Suprapubic skin (tissue), 4 donors: ENCODE data around the gene PSMD3. TPM values are rescaled to one million over a fixed set of nuclear protein-coding genes. Genes with fewer than 3 reads are reported as not detected.

Source experiments
- DNase-seq, 2 donors: peaks; one replicate each; pipeline ENCODE4 v3.0.0-alpha.2; 2019; ENCODE audit warnings: low spot score in 2 of 2
- H3K27ac ChIP-seq: fragments of 200-600 bp; sonication (generic); one replicate; pipeline ENCODE4 v1.5.1; 2019
- H3K27me3 ChIP-seq: fragments of 200-600 bp; sonication (generic); one replicate; pipeline ENCODE4 v1.5.1; 2019
- H3K36me3 ChIP-seq: fragments of 200-600 bp; sonication (generic); one replicate; pipeline ENCODE4 v1.5.1; 2019
- H3K4me1 ChIP-seq: fragments of 200-600 bp; sonication (generic); one replicate; pipeline ENCODE4 v1.5.1; 2019
- H3K4me3 ChIP-seq: fragments of 200-600 bp; sonication (generic); one replicate; pipeline ENCODE4 v1.5.1; 2019; ENCODE audit warnings: mild to moderate bottlenecking
- H3K9me3 ChIP-seq: fragments of 200-600 bp; sonication (generic); one replicate; pipeline ENCODE4 v1.5.1; 2019
- CTCF ChIP-seq, 2 donors: fragments of 200-600 bp in 1 of 2; fragments of 450-650 bp in 1 of 2; sonication (generic) in 1 of 2; IDR thresholded peaks; one replicate each; pipeline ENCODE4 v1.5.1; 2016 to 2019; ENCODE audit warnings: antibody characterized with exemption in 2 of 2, mild to moderate bottlenecking in 1 of 2, moderate library complexity in 1 of 2
- EP300 ChIP-seq: sonication (generic); formaldehyde crosslinking; IDR thresholded peaks from one replicate; pipeline ENCODE4 v1.6.1; 2017; ENCODE audit warnings: antibody characterized with exemption
- POLR2A ChIP-seq, 2 donors: fragments of 450-650 bp; IDR thresholded peaks; one replicate each; pipeline ENCODE4 v1.6.1; 2017; ENCODE audit warnings: antibody characterized with exemption in 2 of 2, mild to moderate bottlenecking in 2 of 2, moderate library complexity in 2 of 2
- POLR2AphosphoS5 ChIP-seq, 3 donors: sonication (generic); formaldehyde crosslinking; IDR thresholded peaks; one replicate each; pipeline ENCODE4 v1.6.1; 2017; ENCODE audit warnings: antibody characterized with exemption in 3 of 3
- WGBS: methylation state at CpG from one replicate; pipeline ENCODE4 v1.1.5; 2018; 5-methylcytosine and 5-hydroxymethylcytosine counted together
- total RNA-seq, 4 donors: library from RNA; depleted of rRNA; stranded (reverse); fragments of >200 nt; gene quantifications; one replicate each; pipeline ENCODE4 v1.1.0, GENCODE V29; 2016

PSMD3 gene
- total RNA-seq, 4 donors from 2014 or later = 82.8 to 118 (median 104) TPM

DNA sequence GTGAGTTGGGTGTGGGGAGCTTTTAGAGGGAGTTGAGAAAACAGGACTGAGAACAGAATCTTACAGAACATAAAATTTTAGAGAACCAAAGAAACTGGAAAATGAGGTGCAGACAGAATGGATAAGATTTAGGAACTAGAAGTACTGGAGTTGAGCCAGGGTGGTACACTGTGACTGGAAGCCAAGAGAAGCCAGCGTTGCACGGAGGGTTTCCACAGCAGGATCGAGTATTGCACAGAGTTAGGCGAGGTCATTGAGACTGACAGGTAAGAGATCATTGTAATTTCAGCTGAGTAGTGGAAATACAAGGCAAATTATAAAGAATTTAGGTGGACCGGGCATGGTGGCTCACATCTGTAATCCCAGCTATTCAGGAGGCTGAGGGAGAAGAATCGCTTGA is 11.2 kb upstream of the PSMD3 start:
- peaks cover 2% of the 10 kb centered on the region for H3K27me3 ChIP-seq
- no peak for DNase-seq
- no peaks in the 10 kb centered on the region for H3K4me1 ChIP-seq
- no peaks in the 10 kb centered on the region for H3K36me3 ChIP-seq
- H3K4me3 ChIP-seq = no peak overlapping the region
- no peaks in the 10 kb centered on the region for H3K9me3 ChIP-seq
- no peak for TF ChIP-seq POLR2A (IDR thresholded peaks at IDR 0.05)
- H3K27ac ChIP-seq = no peak overlapping the region
- WGBS = 75% methylated on average over 6 of the region's 6 CpGs

GRCh38 chr17:39970157-39970692 is 10.4 kb upstream of the PSMD3 start:
- DNase-seq = no peak
- Histone ChIP-seq H3K9me3 (no peaks in the 10 kb centered on the region), H3K4me1 (no peaks in the 10 kb centered on the region), H3K4me3 (no peak overlapping the region), H3K36me3 (no peaks in the 10 kb centered on the region), H3K27ac (no peak overlapping the region), H3K27me3 (no peaks in the 10 kb centered on the region)
- TF ChIP-seq CTCF (IDR thresholded peaks at IDR 0.05) (no peak), POLR2AphosphoS5 (IDR thresholded peaks at IDR 0.05) (no peak), EP300 (no peak), POLR2A (IDR thresholded peaks at IDR 0.05) (no peak)
- 55% methylated on average over 7 of the region's 7 CpGs for WGBS

GRCh38 chr17:39971076-39971603 is 9.5 kb upstream of the PSMD3 start:
- no peaks in the 10 kb centered on the region for H3K27me3 ChIP-seq
- 77% methylated on average over 4 of the region's 4 CpGs for WGBS
- no peak for TF ChIP-seq CTCF (IDR thresholded peaks at IDR 0.05)
- no peak for TF ChIP-seq POLR2A (IDR thresholded peaks at IDR 0.05)
- TF ChIP-seq EP300 = no peak
- no peak for TF ChIP-seq POLR2AphosphoS5 (IDR thresholded peaks at IDR 0.05)
- no peak overlapping the region for H3K4me3 ChIP-seq
- no peaks in the 10 kb centered on the region for H3K36me3 ChIP-seq
- DNase-seq = no peak
- no peaks in the 10 kb centered on the region for H3K9me3 ChIP-seq
- no peak overlapping the region for H3K27ac ChIP-seq
- no peaks in the 10 kb centered on the region for H3K4me1 ChIP-seq

- H3K27ac ChIP-seq = no peak overlapping the region
- H3K4me3 ChIP-seq = no peak overlapping the region
- no peaks in the 10 kb centered on the region for H3K4me1 ChIP-seq
- WGBS = 32% methylated on average over 3 of the region's 3 CpGs
- no peak for TF ChIP-seq CTCF (IDR thresholded peaks at IDR 0.05)
- TF ChIP-seq EP300 = no peak
- TF ChIP-seq POLR2AphosphoS5 (IDR thresholded peaks at IDR 0.05) = no peak
- TF ChIP-seq POLR2A (IDR thresholded peaks at IDR 0.05) = no peak
- no peaks in the 10 kb centered on the region for H3K27me3 ChIP-seq
- H3K36me3 ChIP-seq = no peaks in the 10 kb centered on the region
- DNase-seq = no peak
- H3K9me3 ChIP-seq = no peaks in the 10 kb centered on the region
These were observed 8.3 kb upstream of the PSMD3 start for GRCh38 chr17:39972271-39972670.

DNA sequence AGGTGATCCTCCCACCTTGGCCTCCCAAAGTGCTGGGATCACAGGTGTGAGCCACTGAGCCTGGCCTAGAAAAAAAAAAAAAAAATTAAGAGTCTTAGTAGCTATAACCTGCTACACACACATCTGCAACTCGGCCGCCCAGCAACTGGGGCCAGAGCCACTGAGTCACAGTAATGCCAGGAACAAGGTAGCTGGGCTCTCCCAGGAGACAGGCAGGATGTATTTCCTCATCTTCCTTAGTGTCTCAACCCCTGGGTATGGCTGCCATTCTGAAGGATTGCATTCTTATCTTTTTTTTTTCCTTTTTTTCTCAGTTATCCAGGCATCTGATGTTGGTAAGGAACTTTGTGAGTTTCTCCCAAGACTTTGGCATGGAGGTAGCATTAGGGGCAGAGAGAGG is 7.1 kb upstream of the PSMD3 start:
- no peak overlapping the region for H3K27ac ChIP-seq
- TF ChIP-seq POLR2A (IDR thresholded peaks at IDR 0.05) = no peak
- no peak for TF ChIP-seq POLR2AphosphoS5 (IDR thresholded peaks at IDR 0.05)
- TF ChIP-seq CTCF (IDR thresholded peaks at IDR 0.05) = no peak
- no peak for TF ChIP-seq EP300
- 93% methylated on average over 2 of the region's 2 CpGs for WGBS
- H3K9me3 ChIP-seq = no peaks in the 10 kb centered on the region
- no peak overlapping the region for H3K4me3 ChIP-seq
- no peaks in the 10 kb centered on the region for H3K27me3 ChIP-seq
- H3K4me1 ChIP-seq = no peaks in the 10 kb centered on the region
- no peaks in the 10 kb centered on the region for H3K36me3 ChIP-seq
- no peak for DNase-seq

DNA sequence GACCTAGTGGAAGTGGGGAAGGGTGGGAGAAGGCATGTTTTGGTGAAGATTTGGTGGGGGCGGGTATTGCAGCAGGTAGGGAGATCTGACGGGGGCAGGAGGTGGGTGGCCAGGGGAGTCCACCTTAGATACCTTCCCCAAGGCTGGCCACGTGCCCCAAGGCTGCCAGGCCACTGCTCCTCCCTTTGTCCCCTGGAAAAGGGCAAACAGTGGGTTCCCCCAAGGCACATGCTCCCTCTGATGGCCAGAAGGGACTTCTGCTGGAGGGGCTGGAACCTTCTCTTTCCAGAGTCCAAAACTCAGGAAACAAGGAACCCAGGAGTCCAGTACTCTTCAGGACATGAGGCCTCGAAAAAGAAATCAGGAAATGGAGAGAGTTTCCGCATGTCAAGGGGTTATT is 6.2 kb upstream of the PSMD3 start:
- Histone ChIP-seq H3K27ac (no peak overlapping the region), H3K4me1 (peaks cover 5% of the 10 kb centered on the region), H3K9me3 (no peaks in the 10 kb centered on the region), H3K4me3 (no peak overlapping the region), H3K36me3 (no peaks in the 10 kb centered on the region), H3K27me3 (no peaks in the 10 kb centered on the region)
- 75% methylated on average over 5 of the region's 5 CpGs for WGBS
- no peak for DNase-seq
- no peak for TF ChIP-seq EP300
- TF ChIP-seq POLR2A (IDR thresholded peaks at IDR 0.05) = no peak
- no peak for TF ChIP-seq POLR2AphosphoS5 (IDR thresholded peaks at IDR 0.05)
- no peak for TF ChIP-seq CTCF (IDR thresholded peaks at IDR 0.05)
